ENCODE results near the gene SCG5. TPM values are rescaled to one million over a fixed set of nuclear protein-coding genes. Genes with fewer than 3 reads are reported as not detected.

SCG5 gene
- total and polyA plus RNA-seq, 2 of the 13 experiments (the other 11 are each of a cell fraction or from before 2014, with no cell fraction given) = 2.3 to 3.5 TPM

- TF ChIP-seq XRCC5 (optimal IDR thresholded peaks at IDR 0.05; ENCODE audit: low read length) (no peak), SNAPC2 (CRISPR knock-in tag; IDR thresholded peaks at IDR 0.05) (no peak), TOE1 (CRISPR knock-in tag; IDR thresholded peaks at IDR 0.05) (no peak), NRL (CRISPR knock-in tag; IDR thresholded peaks at IDR 0.05; ENCODE audit: borderline replicate concordance) (no peak), SMAD1 (CRISPR knock-in tag; IDR thresholded peaks at IDR 0.05; ENCODE audit: borderline replicate concordance, low read depth) (no peak), ARID3A (IDR thresholded peaks at IDR 0.05; ENCODE audit: low read depth, low read length) (peak; percentile 97), MAFK (conservative IDR thresholded peaks at IDR 0.05 in 1 of 2, IDR thresholded peaks at IDR 0.05 in 1 of 2; ENCODE audit: low read length in 2 of 2) (peak; percentile 42 to 72), MBD4 (IDR thresholded peaks at IDR 0.05; ENCODE audit: borderline replicate concordance, low read length) (no peak), BCL6 (CRISPR knock-in tag; IDR thresholded peaks at IDR 0.05) (peak; percentile 52), SIX1 (CRISPR knock-in tag; IDR thresholded peaks at IDR 0.05; ENCODE audit: borderline replicate concordance) (peak; percentile 81; the same call in 1 of the 2 replicates), ZBTB7A (CRISPR knock-in tag; IDR thresholded peaks at IDR 0.05) (no peak), FOXP4 (CRISPR knock-in tag; IDR thresholded peaks at IDR 0.05) (peak; percentile 89), HOXD1 (CRISPR knock-in tag; IDR thresholded peaks at IDR 0.05) (no peak), ZBTB38 (CRISPR knock-in tag; IDR thresholded peaks at IDR 0.05) (no peak), ZFP90 (CRISPR knock-in tag; IDR thresholded peaks at IDR 0.05; ENCODE audit: borderline replicate concordance) (no peak), SAFB2 (CRISPR knock-in tag; IDR thresholded peaks at IDR 0.05; ENCODE audit: borderline replicate concordance, low read depth) (no peak), FOXO1 (CRISPR knock-in tag; IDR thresholded peaks at IDR 0.05) (0 out of 2 replicates have a peak, but pooled peaks have one; percentile 41), JUND (CRISPR knock-in tag; IDR thresholded peaks at IDR 0.05) (peak; percentile 52; the same call in 1 of the 2 replicates), ZFP36L2 (CRISPR knock-in tag; IDR thresholded peaks at IDR 0.05) (no peak), ZFP41 (CRISPR knock-in tag; IDR thresholded peaks at IDR 0.05; ENCODE audit: borderline replicate concordance) (no peak), TARDBP (CRISPR knock-in tag; IDR thresholded peaks at IDR 0.05) (no peak), KDM5B (CRISPR knock-in tag; IDR thresholded peaks at IDR 0.05; ENCODE audit: borderline replicate concordance) (no peak), CREBL2 (CRISPR knock-in tag; IDR thresholded peaks at IDR 0.05; ENCODE audit: borderline replicate concordance) (no peak)
- TF ChIP-seq, protein P1, sequence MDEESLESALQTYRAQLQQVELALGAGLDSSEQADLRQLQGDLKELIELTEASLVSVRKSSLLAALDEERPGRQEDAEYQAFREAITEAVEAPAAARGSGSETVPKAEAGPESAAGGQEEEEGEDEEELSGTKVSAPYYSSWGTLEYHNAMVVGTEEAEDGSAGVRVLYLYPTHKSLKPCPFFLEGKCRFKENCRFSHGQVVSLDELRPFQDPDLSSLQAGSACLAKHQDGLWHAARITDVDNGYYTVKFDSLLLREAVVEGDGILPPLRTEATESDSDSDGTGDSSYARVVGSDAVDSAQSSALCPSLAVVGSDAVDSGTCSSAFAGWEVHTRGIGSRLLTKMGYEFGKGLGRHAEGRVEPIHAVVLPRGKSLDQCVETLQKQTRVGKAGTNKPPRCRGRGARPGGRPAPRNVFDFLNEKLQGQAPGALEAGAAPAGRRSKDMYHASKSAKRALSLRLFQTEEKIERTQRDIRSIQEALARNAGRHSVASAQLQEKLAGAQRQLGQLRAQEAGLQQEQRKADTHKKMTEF (CRISPR knock-in tag; IDR thresholded peaks at IDR 0.05) = peak; percentile 43; the same call in 1 of the 2 replicates
- TF ChIP-seq, protein P2, sequence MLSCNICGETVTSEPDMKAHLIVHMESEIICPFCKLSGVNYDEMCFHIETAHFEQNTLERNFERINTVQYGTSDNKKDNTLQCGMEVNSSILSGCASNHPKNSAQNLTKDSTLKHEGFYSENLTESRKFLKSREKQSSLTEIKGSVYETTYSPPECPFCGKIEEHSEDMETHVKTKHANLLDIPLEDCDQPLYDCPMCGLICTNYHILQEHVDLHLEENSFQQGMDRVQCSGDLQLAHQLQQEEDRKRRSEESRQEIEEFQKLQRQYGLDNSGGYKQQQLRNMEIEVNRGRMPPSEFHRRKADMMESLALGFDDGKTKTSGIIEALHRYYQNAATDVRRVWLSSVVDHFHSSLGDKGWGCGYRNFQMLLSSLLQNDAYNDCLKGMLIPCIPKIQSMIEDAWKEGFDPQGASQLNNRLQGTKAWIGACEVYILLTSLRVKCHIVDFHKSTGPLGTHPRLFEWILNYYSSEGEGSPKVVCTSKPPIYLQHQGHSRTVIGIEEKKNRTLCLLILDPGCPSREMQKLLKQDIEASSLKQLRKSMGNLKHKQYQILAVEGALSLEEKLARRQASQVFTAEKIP (CRISPR knock-in tag; IDR thresholded peaks at IDR 0.05; ENCODE audit: borderline replicate concordance) = no peak
Observed at GRCh38 chr15:32677238-32677750, 35.8 kb downstream of the SCG5 start (continued).
